ENCODE measurements around the gene SEPTIN10.
"Not testable (repeated sequence)": the region's sequence is repeated elsewhere in the genome, so short reads cannot be mapped to it uniquely, and the experiment has no call there.

Gene SEPTIN10

DNA sequence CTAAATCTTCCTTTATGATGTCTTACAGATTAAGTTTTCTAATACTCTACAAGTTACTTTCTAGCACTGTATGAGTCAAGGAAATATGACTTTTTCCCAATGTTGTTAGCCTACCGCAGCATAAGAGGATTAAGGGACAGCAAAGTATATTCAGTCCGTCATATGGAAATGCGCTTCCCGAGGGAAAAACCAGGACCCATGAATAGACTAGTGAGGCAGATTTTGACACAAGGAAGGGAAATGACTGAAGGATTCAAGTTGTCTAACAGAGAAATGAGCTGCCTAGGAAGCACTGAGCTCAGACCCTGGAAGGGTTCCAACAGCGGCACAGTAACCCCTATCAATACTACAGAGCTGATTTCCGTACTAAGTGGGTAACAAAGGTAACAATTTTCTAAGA is 12.0 kb downstream of the SEPTIN10 start:
- DNase-seq (ENCODE audit: low spot score): no peak

- DNase-seq (ENCODE audit: low spot score): no peak
These were observed 16.5 kb downstream of the SEPTIN10 start for GRCh38 chr2:109597283-109597682.

- no peak for DNase-seq (ENCODE audit: low spot score)
These were observed 18.1 kb downstream of the SEPTIN10 start for GRCh38 chr2:109595644-109596043.

DNA sequence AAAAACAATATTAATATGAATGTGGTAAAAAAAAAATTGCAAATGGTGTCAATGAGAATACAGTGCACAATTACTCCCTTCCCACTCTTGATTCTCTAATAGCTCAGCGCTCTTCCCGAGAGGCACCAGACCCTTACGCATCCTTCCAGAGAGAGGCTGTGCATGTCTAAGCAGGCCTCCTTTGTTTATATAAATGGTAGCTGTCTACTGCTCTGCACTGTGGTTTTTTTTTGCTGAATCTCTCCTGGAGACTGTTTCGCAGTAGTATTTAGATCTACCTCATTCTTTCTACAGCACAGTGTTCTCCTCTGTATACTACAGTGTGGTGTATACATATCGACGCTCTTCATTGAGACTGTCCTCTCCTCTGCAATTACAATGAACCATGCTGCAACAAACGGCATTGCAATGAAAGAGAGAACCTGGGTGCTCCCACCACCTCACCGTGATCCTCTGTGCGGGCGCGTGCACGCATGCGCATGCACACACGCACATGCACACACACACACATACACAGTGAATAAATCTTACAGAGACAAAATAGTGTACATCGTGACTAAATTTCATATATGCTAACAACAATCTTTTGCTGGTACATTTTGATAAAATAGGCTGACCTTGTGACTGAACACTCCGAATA is 19.4 kb downstream of the SEPTIN10 start:
- DNase-seq (ENCODE audit: low spot score): no peak

- DNase-seq (ENCODE audit: low spot score): no peak
These were observed 20.9 kb downstream of the SEPTIN10 start for GRCh38 chr2:109592905-109593304.

- DNase-seq (ENCODE audit: low spot score): no peak
These were observed 22.6 kb downstream of the SEPTIN10 start for GRCh38 chr2:109591206-109591605.

DNA sequence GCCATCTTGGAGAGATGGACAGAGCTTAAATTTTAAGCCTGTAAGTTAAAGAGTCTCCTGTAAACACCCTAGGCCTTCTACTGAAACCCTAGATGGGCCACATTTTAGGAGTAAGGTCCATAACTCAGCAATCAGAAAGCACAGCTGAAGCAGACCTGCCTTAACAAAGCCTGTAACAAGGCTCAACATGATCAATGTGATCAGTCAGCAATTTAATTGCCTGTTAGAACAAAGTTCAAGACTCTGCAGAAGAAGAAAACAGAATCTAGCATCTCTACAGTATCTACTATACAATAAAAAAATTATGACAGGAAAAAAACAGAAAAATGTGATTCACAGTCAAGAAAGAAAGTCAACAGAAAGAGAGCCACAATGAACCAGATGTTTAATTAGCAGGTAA is 27.1 kb downstream of the SEPTIN10 start:
- DNase-seq (ENCODE audit: low spot score): no peak

- no peak for DNase-seq (ENCODE audit: low spot score)
These were observed 30.6 kb downstream of the SEPTIN10 start for GRCh38 chr2:109582928-109583895.

DNA sequence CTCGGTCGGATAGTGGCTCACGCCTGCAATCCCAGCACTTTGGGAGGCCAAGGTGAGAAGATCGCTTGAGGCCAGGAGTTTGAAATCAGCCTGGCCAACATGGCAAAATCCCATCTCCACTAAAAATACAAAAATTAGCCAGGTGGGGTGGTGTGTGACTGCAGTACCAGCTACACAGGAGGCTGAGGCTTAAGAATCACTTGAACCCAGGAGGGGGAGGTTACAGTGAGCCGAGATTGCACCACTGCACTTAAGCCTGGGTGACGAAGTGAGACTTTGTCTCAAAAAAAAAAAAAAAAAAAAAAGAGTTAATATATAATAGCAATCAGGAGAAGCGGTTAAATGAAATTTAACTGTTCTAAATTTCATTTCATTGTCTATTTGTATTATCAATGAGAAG is 36.1 kb downstream of the SEPTIN10 start:
- DNase-seq (ENCODE audit: low spot score): not testable (repeated sequence)

DNA sequence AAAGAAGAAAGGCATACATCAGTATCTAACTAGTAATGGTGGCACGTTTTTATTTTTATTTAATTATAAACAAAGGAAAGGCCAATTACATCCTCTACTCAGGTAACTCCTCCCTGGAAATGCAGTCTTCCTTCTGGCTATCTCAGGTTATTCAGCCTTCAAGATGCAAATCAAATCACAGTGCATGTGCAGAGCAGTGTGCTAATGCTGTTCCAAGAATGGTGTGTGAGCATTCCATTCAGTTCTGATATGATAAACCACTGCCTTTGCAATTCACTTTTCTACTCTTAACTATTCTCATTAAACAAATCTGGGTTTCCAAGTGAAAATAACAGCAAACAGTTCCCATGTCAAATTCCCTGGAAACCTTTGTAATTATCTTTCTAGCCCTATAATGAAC is 38.4 kb downstream of the SEPTIN10 start:
- no peak for DNase-seq (ENCODE audit: low spot score)

GRCh38 chr2:109563980-109564550 is 49.7 kb downstream of the SEPTIN10 start:
- DNase-seq (ENCODE audit: low spot score): no peak

DNA sequence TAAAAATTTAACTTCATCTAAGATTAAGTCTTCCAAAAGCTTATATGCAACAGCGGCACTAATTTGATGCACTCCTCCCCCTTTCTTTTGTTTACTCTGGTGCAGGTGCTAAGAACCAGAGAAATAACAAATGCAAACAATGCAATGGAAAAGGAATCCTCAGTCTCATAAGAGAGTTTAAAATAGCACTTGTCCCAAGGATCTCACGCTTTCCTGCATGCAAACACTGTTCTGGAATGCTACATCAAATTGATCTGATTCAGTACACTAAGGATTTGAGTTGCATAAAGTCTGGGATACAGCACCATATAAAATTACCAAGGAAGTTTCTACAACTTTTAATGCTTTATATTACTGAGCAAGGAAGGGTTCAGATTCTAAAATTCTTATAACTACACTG is 50.5 kb downstream of the SEPTIN10 start:
- DNase-seq (ENCODE audit: low spot score): no peak

DNA sequence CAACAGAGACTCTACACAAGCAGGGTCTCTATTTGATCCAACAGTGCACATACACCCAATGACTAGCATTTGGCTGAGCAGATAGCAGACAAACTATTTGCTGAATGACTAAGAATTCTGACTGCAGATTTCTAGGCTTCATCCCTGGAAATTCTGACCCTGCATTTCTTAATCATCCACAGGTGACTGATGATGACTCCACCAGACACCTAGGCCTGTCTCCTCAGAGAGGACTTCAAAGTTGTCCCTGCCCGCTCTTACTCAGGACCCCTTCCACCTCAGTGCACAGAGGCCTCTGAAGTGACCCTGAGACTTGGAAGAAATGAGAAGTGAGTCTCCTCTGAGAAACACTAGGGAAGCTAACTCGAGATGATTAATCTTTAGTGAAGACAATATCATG is 51.3 kb downstream of the SEPTIN10 start:
- no peak for DNase-seq (ENCODE audit: low spot score)

GRCh38 chr2:109560265-109560664 is 53.5 kb downstream of the SEPTIN10 start:
- no peak for DNase-seq (ENCODE audit: low spot score)

- DNase-seq (ENCODE audit: low spot score): no peak
These were observed 55.5 kb downstream of the SEPTIN10 start for GRCh38 chr2:109558076-109558882.

DNA sequence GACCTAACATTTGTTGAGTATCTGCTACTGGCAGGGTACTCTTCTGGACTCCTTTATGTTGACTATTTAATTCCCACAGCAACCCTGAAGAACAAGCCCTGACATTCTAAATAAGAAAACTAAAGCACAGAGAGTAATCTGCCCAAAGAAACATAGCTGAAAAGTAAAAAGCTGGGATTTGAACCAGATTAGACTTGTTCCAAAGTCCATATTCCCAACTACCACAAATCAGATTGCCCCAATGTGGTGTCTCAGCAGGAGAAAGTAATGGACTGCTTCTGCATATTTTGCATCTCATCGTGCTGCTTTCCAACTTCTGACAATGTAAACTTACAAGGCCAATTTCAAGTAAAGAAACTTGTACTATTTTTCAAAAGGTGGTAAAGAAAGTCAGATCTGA is 56.5 kb downstream of the SEPTIN10 start:
- no peak for DNase-seq (ENCODE audit: low spot score)

DNA sequence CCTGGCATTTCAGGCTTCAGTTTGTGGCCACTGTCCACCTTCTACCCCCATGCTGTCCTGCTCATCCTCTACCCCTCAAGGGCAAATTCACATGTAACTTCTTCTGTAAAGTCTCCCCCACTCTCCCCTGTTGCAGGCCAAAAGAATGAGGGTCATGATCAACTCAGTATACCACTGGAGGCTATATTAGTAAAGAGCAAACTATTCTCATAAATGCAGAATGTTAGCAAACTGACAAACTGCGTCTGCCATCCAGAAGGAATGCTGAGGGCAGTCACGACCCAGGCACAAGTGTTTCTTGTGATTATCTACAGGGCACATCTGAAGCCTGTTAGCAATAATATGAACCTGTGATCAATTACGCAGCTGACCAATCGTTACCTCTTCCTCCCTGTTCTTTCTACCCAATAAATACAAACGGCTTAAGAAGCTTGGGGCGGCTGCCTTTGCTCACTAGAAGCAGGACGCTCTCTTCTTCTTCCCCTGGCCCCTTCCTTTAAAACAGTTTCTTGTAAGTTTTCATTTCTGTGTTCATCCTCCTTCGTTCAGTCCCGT is 58.3 kb downstream of the SEPTIN10 start:
- no peak for DNase-seq (ENCODE audit: low spot score)

- DNase-seq (ENCODE audit: low spot score): no peak
These were observed 59.0 kb downstream of the SEPTIN10 start for GRCh38 chr2:109554758-109555157.

- DNase-seq (ENCODE audit: low spot score): no peak
These were observed 64.7 kb downstream of the SEPTIN10 start for GRCh38 chr2:109549016-109549590.

DNA sequence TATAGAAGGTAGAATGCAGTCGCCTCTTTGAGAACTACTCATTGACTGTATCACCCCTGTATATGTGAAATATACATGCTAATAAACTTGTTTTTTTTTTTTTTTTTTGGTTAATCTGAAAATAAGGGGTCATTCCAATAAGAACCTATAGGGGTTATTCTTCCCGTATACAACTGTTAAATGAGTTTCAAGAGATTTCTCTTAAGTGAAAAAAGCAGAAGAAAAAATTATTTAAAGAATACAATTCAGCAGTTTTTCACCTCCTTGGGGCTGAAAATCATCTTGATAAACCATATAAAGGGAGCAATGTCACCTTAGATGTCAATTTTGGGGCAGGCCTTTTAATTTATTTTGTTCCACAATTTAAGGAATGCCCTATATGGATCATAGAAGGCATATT is 66.5 kb downstream of the SEPTIN10 start:
- no peak for DNase-seq (ENCODE audit: low spot score)
